Uterus (tissue), 4 donors: ENCODE data around the gene ANKRD6. TPM values are rescaled to one million over a fixed set of nuclear protein-coding genes. Genes with fewer than 3 reads are reported as not detected.

Experiments used
- DNase-seq, 2 donors: peaks; one replicate each; pipeline ENCODE4 v3.0.0-alpha.2; 2019 to 2020
- H3K27ac ChIP-seq, 2 donors: fragments of 200-600 bp; sonication (generic); 1 replicate in 1 of 2; 2 replicates in 1 of 2; pipeline ENCODE4 v1.5.1; 2016 to 2018
- H3K27me3 ChIP-seq, 2 donors: fragments of 200-600 bp; sonication (generic); one replicate each; pipeline ENCODE4 v1.5.1; 2018 to 2019; ENCODE audit warnings: control low read depth in 1 of 2
- H3K36me3 ChIP-seq, 2 donors: fragments of 200-600 bp; sonication (generic); one replicate each; pipeline ENCODE4 v1.5.1; 2019; ENCODE audit warnings: control low read depth in 1 of 2
- H3K4me1 ChIP-seq, 2 donors: fragments of 200-600 bp; sonication (generic); one replicate each; pipeline ENCODE4 v1.5.1; 2018 to 2019; ENCODE audit warnings: control low read depth in 1 of 2
- H3K4me3 ChIP-seq, 2 donors: fragments of 200-600 bp; sonication (generic); 1 replicate in 1 of 2; 2 replicates in 1 of 2; pipeline ENCODE4 v1.5.1; 2018 to 2019; ENCODE audit warnings: mild to moderate bottlenecking in 1 of 2
- H3K9me3 ChIP-seq, 2 donors: fragments of 200-600 bp; sonication (generic); one replicate each; pipeline ENCODE4 v1.5.1; 2019; ENCODE audit warnings: control low read depth in 1 of 2
- POLR2A ChIP-seq, 2 donors: fragments of 450-650 bp; IDR thresholded peaks; one replicate each; pipeline ENCODE4 v1.6.1; 2016; ENCODE audit warnings: antibody characterized with exemption in 2 of 2, mild to moderate bottlenecking in 1 of 2, moderate library complexity in 1 of 2
- intact Hi-C: fragments of 100-400 bp; cut with DNase I; formaldehyde crosslinking; loops from one replicate; pipeline ENCODE4 v1.15.1; 2023; ENCODE audit warnings: low total_unique reads
- total RNA-seq, 4 donors: library from RNA; depleted of rRNA in 3 of 4; stranded (reverse); fragments of >200 nt in 3 of 4; gene quantifications; one replicate each; pipeline versions ENCODE4 v1.1.0 to v1.2.4, GENCODE V29; 2014 to 2023
- TF ChIP-seq, protein P1 (sequence below), 4 experiments: fragments of 200-600 bp in 2 of 4; fragments of 450-650 bp in 2 of 4; sonication (generic) in 2 of 4; IDR thresholded peaks; one replicate each; pipeline ENCODE4 v1.5.1; 2016 to 2019; ENCODE audit warnings: antibody characterized with exemption in 4 of 4, mild to moderate bottlenecking in 2 of 4, moderate library complexity in 1 of 4
- donor health status: DM: yes; HTN: yes; CAD: no.

The ANKRD6 gene
- total RNA-seq, 4 donors from 2014 or later, result 6.7 to 32.6 (median 24.5) TPM

DNA sequence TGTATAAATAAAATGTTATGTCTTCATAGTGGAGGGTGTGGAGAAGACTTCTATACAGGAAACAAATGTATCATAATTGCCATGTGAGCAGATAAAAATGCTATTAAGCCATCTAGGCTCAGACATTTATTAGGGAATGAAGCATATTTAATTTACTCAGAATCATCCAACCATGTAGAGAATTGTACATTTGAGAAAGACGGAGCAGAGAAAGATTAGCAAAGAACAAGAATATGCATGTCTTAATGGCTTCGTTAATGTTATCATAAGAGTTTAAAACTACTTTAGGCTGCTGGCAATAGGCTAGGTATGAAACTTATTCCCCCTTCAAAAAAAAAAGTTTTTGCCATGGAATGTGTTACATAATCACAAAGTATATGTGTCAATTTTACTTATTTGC lies 6.1 kb downstream of the ANKRD6 start:
- TF ChIP-seq, protein P1, sequence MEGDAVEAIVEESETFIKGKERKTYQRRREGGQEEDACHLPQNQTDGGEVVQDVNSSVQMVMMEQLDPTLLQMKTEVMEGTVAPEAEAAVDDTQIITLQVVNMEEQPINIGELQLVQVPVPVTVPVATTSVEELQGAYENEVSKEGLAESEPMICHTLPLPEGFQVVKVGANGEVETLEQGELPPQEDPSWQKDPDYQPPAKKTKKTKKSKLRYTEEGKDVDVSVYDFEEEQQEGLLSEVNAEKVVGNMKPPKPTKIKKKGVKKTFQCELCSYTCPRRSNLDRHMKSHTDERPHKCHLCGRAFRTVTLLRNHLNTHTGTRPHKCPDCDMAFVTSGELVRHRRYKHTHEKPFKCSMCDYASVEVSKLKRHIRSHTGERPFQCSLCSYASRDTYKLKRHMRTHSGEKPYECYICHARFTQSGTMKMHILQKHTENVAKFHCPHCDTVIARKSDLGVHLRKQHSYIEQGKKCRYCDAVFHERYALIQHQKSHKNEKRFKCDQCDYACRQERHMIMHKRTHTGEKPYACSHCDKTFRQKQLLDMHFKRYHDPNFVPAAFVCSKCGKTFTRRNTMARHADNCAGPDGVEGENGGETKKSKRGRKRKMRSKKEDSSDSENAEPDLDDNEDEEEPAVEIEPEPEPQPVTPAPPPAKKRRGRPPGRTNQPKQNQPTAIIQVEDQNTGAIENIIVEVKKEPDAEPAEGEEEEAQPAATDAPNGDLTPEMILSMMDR (IDR thresholded peaks at IDR 0.05), result no peak
- no peak for TF ChIP-seq POLR2A (IDR thresholded peaks at IDR 0.05)

DNA sequence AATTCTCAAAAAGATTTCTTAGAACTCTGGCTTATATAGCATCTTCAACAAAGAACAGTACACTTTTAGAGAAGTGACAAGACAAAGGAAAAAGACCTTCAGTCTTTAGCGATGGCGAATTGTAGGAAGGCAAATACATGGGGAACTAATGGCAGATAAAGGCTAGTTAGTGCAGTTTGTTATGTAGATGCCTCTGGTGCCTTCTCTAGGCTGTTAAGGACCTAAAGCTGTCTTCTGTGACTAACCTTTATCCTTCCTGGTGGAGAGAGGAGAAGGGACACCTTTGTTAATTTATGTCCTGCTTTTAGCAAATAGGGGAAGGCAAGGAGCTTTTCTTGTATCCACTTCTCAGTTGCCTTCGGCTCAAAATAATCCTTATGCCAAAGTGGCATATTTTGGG lies 7.2 kb downstream of the ANKRD6 start:
- no peak for TF ChIP-seq POLR2A (IDR thresholded peaks at IDR 0.05)
- TF ChIP-seq, protein P1 (IDR thresholded peaks at IDR 0.05), result no peak
- no peaks in the 10 kb centered on the region for H3K4me1 ChIP-seq
- DNase-seq, result no peak
- intact Hi-C loops, result no loop called here
- H3K4me3 ChIP-seq, result no peak overlapping the region
- H3K27ac ChIP-seq, result no peak overlapping the region
- H3K9me3 ChIP-seq, result no peaks in the 10 kb centered on the region
- no peaks in the 10 kb centered on the region for H3K27me3 ChIP-seq
- peaks cover 0 to 2% of the 10 kb centered on the region in 2 donors for H3K36me3 ChIP-seq

More for the DNA sequence above, 6.1 kb downstream of the ANKRD6 start:
- no peak overlapping the region for H3K27ac ChIP-seq
- intact Hi-C loops, result loop anchor here (10.0 kb wide), 1 partner anchor 166 kb away; no protein-coding TSS in a partner anchor
- peaks cover 0 to 2% of the 10 kb centered on the region in 2 donors for H3K36me3 ChIP-seq
- H3K4me1 ChIP-seq, result no peaks in the 10 kb centered on the region
- no peaks in the 10 kb centered on the region for H3K9me3 ChIP-seq
- no peak for DNase-seq
- no peak overlapping the region for H3K4me3 ChIP-seq
- no peaks in the 10 kb centered on the region for H3K27me3 ChIP-seq

DNA sequence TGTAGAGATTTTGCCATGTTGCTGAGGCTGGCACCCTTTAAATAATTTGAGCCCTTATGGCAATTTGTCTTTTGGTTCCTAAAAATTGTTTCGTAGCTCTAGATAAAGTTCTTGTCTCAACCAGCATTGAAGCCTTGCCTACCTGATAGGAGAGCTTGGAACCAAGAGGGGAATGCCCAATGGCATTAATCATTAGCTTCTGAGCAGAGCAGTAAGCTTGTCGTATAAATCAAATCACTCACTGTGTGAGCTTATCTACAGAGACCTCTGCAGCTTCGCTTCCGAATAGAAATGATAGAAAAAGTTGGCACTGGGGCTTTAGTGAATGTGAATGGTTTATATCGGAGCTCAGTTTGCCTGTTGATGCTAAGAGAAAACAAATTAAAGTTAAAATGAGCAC lies 10.7 kb downstream of the ANKRD6 start:
- H3K27me3 ChIP-seq, result no peaks in the 10 kb centered on the region
- no peak overlapping the region for H3K4me3 ChIP-seq
- intact Hi-C loops, result no loop called here
- DNase-seq, result no peak
- peaks cover 0 to 2% of the 10 kb centered on the region in 2 donors for H3K36me3 ChIP-seq
- H3K27ac ChIP-seq, result no peak overlapping the region
- TF ChIP-seq, protein P1 (IDR thresholded peaks at IDR 0.05), result no peak
- no peak for TF ChIP-seq POLR2A (IDR thresholded peaks at IDR 0.05)
- no peaks in the 10 kb centered on the region for H3K9me3 ChIP-seq
- no peaks in the 10 kb centered on the region for H3K4me1 ChIP-seq

DNA sequence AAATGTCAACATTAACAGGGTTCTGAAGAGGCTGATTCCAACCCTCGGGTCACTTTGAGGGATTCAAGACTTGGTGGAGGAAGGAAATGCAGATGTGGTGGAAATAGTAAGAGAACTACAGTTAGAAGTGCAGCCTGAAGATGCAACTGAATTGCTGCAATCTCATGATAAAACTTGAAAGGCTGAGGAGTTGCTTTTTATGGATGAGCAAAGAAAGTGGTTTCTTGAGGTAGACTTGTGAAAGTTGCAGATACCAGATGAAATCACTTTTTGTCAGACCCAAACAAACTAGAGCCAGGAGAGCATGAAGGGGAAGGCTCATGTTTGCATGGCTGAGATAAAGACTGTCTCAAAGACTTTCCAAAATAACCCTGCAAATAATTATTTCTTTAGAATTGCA lies 16.2 kb downstream of the ANKRD6 start:
- no peaks in the 10 kb centered on the region for H3K36me3 ChIP-seq
- intact Hi-C loops, result no loop called here

DNA sequence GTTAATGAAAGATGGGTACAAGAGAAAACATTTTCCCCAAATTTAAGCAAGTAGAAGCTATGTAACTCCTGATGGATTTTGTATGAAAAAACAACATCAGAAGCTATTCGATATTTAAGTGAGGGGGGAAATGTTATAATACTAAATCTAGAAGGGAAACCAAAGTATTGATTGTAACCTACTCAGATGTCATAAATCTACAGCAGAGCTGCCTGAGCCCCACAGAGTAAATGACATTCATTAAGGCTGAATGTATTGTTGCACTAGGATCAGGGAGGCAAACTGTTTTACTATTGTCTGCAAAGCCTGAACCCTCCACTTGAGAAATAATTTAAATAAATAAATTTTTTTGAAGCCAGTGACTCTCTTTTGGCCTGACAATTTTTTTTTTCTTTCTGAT lies 19.3 kb downstream of the ANKRD6 start:
- Histone ChIP-seq H3K36me3 (no peaks in the 10 kb centered on the region), H3K4me1 (no peaks in the 10 kb centered on the region), H3K4me3 (no peak overlapping the region), H3K27me3 (no peaks in the 10 kb centered on the region), H3K27ac (peak overlapping the region; percentile 23 to 38), H3K9me3 (no peaks in the 10 kb centered on the region)
- TF ChIP-seq, protein P1 (IDR thresholded peaks at IDR 0.05), result no peak
- TF ChIP-seq POLR2A (IDR thresholded peaks at IDR 0.05), result no peak
- intact Hi-C loops, result no loop called here
- no peak for DNase-seq

More for the DNA sequence above, 16.2 kb downstream of the ANKRD6 start:
- H3K9me3 ChIP-seq, result no peaks in the 10 kb centered on the region
- no peak overlapping the region for H3K4me3 ChIP-seq
- TF ChIP-seq, protein P1 (IDR thresholded peaks at IDR 0.05), result no peak
- no peak for TF ChIP-seq POLR2A (IDR thresholded peaks at IDR 0.05)
- no peak for DNase-seq
- no peaks in the 10 kb centered on the region for H3K27me3 ChIP-seq
- no peaks in the 10 kb centered on the region for H3K4me1 ChIP-seq
- no peak overlapping the region for H3K27ac ChIP-seq
